ENCODE results near the gene CFAP54.
"Not testable (repeated sequence)": the region's sequence is repeated elsewhere in the genome, so short reads cannot be mapped to it uniquely, and the experiment has no call there.

CFAP54 gene

GRCh38 chr12:96520767-96521166 is 31.4 kb downstream of the CFAP54 start:
- FAIRE-seq: no peak

- FAIRE-seq: no peak
Measured at GRCh38 chr12:96521895-96522682, 32.7 kb downstream of the CFAP54 start.

GRCh38 chr12:96522690-96523089 is 33.3 kb downstream of the CFAP54 start:
- no peak for FAIRE-seq

GRCh38 chr12:96526110-96526509 is 36.7 kb downstream of the CFAP54 start:
- FAIRE-seq: no peak

GRCh38 chr12:96529912-96530311 is 40.5 kb downstream of the CFAP54 start:
- FAIRE-seq: no peak

GRCh38 chr12:96534339-96534738 is 45.0 kb downstream of the CFAP54 start:
- no peak for FAIRE-seq

GRCh38 chr12:96548384-96548783 is 59.0 kb downstream of the CFAP54 start:
- no peak for FAIRE-seq

GRCh38 chr12:96549341-96549740 is 60.0 kb downstream of the CFAP54 start:
- no peak for FAIRE-seq

- no peak for FAIRE-seq
Measured at GRCh38 chr12:96570579-96570978, 81.2 kb downstream of the CFAP54 start.

- no peak for FAIRE-seq
Measured at GRCh38 chr12:96571101-96571862, 81.9 kb downstream of the CFAP54 start.

GRCh38 chr12:96578526-96579125 is 89.2 kb downstream of the CFAP54 start:
- peak; percentile 95 for FAIRE-seq

GRCh38 chr12:96585977-96586376 is 96.6 kb downstream of the CFAP54 start:
- no peak for FAIRE-seq

GRCh38 chr12:96587691-96588090 is 98.3 kb downstream of the CFAP54 start:
- FAIRE-seq: no peak

- no peak for FAIRE-seq
Measured at GRCh38 chr12:96590970-96591369, 101.6 kb downstream of the CFAP54 start.

- not testable (repeated sequence) for FAIRE-seq
Measured at GRCh38 chr12:96604374-96604773, 115.0 kb downstream of the CFAP54 start.

- FAIRE-seq: no peak
Measured at GRCh38 chr12:96605684-96606083, 116.3 kb downstream of the CFAP54 start.

GRCh38 chr12:96606134-96606533 is 116.8 kb downstream of the CFAP54 start:
- FAIRE-seq: no peak

- FAIRE-seq: no peak
Measured at GRCh38 chr12:96606644-96607043, 117.3 kb downstream of the CFAP54 start.

- FAIRE-seq: no peak
Measured at GRCh38 chr12:96617178-96617577, 127.8 kb downstream of the CFAP54 start.

GRCh38 chr12:96623155-96623554 is 133.8 kb downstream of the CFAP54 start:
- FAIRE-seq: no peak

- no peak for FAIRE-seq
Measured at GRCh38 chr12:96623656-96624217, 134.4 kb downstream of the CFAP54 start.

GRCh38 chr12:96635844-96636243 is 146.5 kb downstream of the CFAP54 start:
- FAIRE-seq: no peak

GRCh38 chr12:96636895-96637294 is 147.5 kb downstream of the CFAP54 start:
- no peak for FAIRE-seq

GRCh38 chr12:96648923-96649322 is 159.5 kb downstream of the CFAP54 start:
- FAIRE-seq: no peak
